ENCODE measurements around the gene KCNIP4.

KCNIP4 gene

DNA sequence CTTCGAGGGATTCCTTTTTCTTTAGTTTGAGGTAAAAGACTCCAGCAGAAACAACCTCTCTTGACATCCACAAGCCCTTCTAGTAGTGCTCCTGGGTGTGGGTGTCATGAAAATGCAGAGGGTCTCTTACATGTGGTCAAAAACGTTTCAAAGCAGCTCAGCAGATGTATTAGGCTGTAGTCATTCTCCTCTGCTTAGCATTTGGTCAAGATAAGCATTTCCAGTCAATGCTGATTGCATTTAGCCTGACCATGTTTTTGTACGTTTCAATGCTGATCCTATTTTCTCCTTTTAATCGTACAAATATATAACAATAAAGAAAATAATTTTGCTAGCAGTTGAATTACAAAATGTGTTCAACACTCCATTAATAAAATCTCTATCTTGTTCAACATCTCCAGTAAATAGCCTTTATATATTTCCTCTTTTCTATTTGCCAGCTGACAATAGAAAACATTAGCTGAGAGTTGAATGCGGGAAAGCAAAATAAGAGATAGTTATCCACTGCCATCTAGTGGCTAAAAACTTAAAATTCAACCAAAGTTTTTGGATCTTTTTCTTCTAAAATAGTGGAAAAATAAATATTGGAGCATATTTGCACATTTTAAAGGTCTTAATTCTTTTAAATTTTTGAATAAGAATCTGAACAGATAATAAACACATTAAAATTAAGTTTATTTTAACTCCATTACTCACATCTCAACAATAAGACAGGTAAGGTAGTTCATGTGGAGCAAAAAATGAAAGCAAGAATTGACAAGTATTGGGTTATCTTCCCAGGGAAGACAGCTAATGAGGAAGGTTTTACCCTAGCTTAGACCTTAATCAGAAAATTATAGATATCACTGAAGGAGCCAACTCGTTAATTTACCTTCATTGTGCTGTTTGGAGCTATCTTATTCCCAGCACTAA lies 1263.5 kb downstream of the KCNIP4 start:
- DNase-seq (ENCODE audit: low read depth in 1 of 2, low spot score in 1 of 2), result no peak

- no peak for DNase-seq (ENCODE audit: low read depth in 1 of 2, low spot score in 1 of 2)
Observed at GRCh38 chr4:20683766-20684165, 1264.8 kb downstream of the KCNIP4 start.

- DNase-seq (ENCODE audit: low read depth in 1 of 2, low spot score in 1 of 2), result no peak
Observed at GRCh38 chr4:20682853-20683252, 1265.7 kb downstream of the KCNIP4 start.

DNA sequence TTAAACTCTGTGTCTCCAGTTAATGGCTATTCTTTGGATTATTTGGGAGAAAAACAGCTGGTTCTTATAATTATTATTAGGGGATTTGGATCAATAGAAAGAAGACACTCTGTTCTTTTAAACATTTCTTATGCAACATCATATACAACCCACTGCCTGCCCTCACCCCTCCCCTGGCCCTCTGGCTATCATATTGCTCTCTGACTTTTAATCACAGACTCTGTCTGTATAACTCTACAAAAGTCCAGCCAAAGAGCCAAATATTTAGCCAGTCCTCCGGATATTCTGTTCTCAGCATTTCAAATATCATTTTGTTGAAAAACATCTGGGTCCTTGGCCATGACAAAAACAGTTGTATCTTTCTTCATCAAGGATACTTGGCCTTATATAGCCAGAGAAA lies 1267.3 kb downstream of the KCNIP4 start:
- no peak for DNase-seq (ENCODE audit: low read depth in 1 of 2, low spot score in 1 of 2)

DNA sequence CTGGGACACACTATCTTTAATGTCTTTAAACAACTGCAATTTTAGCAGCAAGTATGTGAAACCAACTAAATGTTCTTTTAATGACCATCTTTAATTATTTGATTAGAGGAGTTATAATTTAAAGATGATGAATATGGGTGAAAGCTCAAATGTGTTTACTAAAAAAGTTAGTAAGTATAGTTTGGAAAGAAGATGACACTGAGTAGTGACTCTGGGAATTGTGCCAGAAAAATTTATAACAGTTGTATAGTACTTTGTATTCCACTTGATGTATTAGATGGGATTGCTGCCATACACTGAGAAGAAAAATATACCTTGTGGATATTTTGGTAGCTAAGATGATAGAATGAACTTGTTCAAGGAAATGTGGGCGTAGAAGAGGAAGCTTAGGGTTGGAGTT lies 1267.8 kb downstream of the KCNIP4 start:
- DNase-seq (ENCODE audit: low read depth in 1 of 2, low spot score in 1 of 2), result no peak

DNA sequence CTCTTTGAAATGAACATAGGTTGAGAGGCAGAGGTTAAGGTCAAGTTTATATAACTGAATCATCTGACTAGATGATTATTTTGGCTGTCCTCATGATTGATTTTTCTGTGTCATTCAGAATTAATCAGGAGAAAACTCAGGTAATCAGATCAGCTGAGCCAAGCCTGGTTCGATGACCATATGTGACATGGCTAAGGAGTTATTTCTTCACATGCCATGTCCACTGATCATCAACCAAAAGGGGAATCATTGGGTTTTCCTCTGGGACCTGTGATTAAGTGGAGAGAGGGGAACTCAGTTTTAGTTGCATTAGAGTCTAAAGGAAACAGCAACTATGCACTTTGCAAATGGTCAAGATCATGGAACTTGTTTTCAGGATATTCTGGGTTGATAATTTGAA lies 1268.6 kb downstream of the KCNIP4 start:
- DNase-seq (ENCODE audit: low read depth in 1 of 2, low spot score in 1 of 2), result no peak
